ENCODE results near the gene SCNN1G. TPM values are rescaled to one million over a fixed set of nuclear protein-coding genes. Genes with fewer than 3 reads are reported as not detected.
"Not testable (repeated sequence)": the region's sequence is repeated elsewhere in the genome, so short reads cannot be mapped to it uniquely, and the experiment has no call there.

SCNN1G gene
- total RNA-seq, 1 experiment from 2014 or later, result not detected

GRCh38 chr16:23253650-23254049 lies 71.1 kb downstream of the SCNN1G start:
- not testable (repeated sequence) for H3K4me2 ChIP-seq (ENCODE audit: low read depth, low read length, poor library complexity, severe bottlenecking); H3K9me2 ChIP-seq (replicated peaks; ENCODE audit: insufficient read depth, low read length); H3K27me3 ChIP-seq (ENCODE audit: low read length); H3K36me3 ChIP-seq (ENCODE audit: insufficient read depth, low read length); H3K4me3 ChIP-seq (ENCODE audit: low read length); DNase-seq; H4K20me1 ChIP-seq (ENCODE audit: insufficient read depth, low read depth, low read length); H2AFZ ChIP-seq (ENCODE audit: low read length); H3K4me1 ChIP-seq (ENCODE audit: low read length); H3K79me2 ChIP-seq (ENCODE audit: low read length); H3K9me3 ChIP-seq (ENCODE audit: low read length); H3K9ac ChIP-seq (ENCODE audit: low read length); H3K27ac ChIP-seq (ENCODE audit: low read length)

GRCh38 chr16:23254338-23254737 lies 71.8 kb downstream of the SCNN1G start:
- H2AFZ ChIP-seq (ENCODE audit: low read length), result no peak overlapping the region
- no peaks in the 10 kb centered on the region for H3K79me2 ChIP-seq (ENCODE audit: low read length)
- H3K9me2 ChIP-seq (replicated peaks; ENCODE audit: insufficient read depth, low read length), result no peaks in the 10 kb centered on the region
- no peaks in the 10 kb centered on the region for H4K20me1 ChIP-seq (ENCODE audit: insufficient read depth, low read depth, low read length)
- H3K4me1 ChIP-seq (ENCODE audit: low read length), result no peaks in the 10 kb centered on the region
- DNase-seq, result no peak
- H3K27ac ChIP-seq (ENCODE audit: low read length), result no peak overlapping the region
- no peaks in the 10 kb centered on the region; the same call in 1 of the 2 replicates for H3K27me3 ChIP-seq (ENCODE audit: low read length)
- H3K36me3 ChIP-seq (ENCODE audit: insufficient read depth, low read length), result no peaks in the 10 kb centered on the region
- H3K9ac ChIP-seq (ENCODE audit: low read length), result no peak overlapping the region
- H3K9me3 ChIP-seq (ENCODE audit: low read length), result no peaks in the 10 kb centered on the region
- no peak overlapping the region for H3K4me3 ChIP-seq (ENCODE audit: low read length)
- no peak overlapping the region for H3K4me2 ChIP-seq (ENCODE audit: low read depth, low read length, poor library complexity, severe bottlenecking)

GRCh38 chr16:23255000-23255399 lies 72.5 kb downstream of the SCNN1G start:
- Histone ChIP-seq H4K20me1 (ENCODE audit: insufficient read depth, low read depth, low read length) (no peaks in the 10 kb centered on the region), H2AFZ (ENCODE audit: low read length) (no peak overlapping the region), H3K36me3 (ENCODE audit: insufficient read depth, low read length) (no peaks in the 10 kb centered on the region), H3K9me3 (ENCODE audit: low read length) (no peaks in the 10 kb centered on the region), H3K4me1 (ENCODE audit: low read length) (no peaks in the 10 kb centered on the region), H3K27ac (ENCODE audit: low read length) (no peak overlapping the region), H3K4me3 (ENCODE audit: low read length) (no peak overlapping the region), H3K79me2 (ENCODE audit: low read length) (no peaks in the 10 kb centered on the region), H3K27me3 (ENCODE audit: low read length) (no peaks in the 10 kb centered on the region; the same call in 1 of the 2 replicates), H3K9me2 (replicated peaks; ENCODE audit: insufficient read depth, low read length) (no peaks in the 10 kb centered on the region), H3K9ac (ENCODE audit: low read length) (no peak overlapping the region), H3K4me2 (ENCODE audit: low read depth, low read length, poor library complexity, severe bottlenecking) (no peak overlapping the region)
- DNase-seq, result no peak

GRCh38 chr16:23256440-23256839 lies 73.9 kb downstream of the SCNN1G start:
- H4K20me1 ChIP-seq (ENCODE audit: insufficient read depth, low read depth, low read length), result no peaks in the 10 kb centered on the region
- no peaks in the 10 kb centered on the region for H3K9me2 ChIP-seq (replicated peaks; ENCODE audit: insufficient read depth, low read length)
- no peaks in the 10 kb centered on the region for H3K36me3 ChIP-seq (ENCODE audit: insufficient read depth, low read length)
- no peaks in the 10 kb centered on the region for H3K4me1 ChIP-seq (ENCODE audit: low read length)
- H3K27me3 ChIP-seq (ENCODE audit: low read length), result no peaks in the 10 kb centered on the region
- H3K9me3 ChIP-seq (ENCODE audit: low read length), result no peaks in the 10 kb centered on the region
- no peak overlapping the region for H3K4me2 ChIP-seq (ENCODE audit: low read depth, low read length, poor library complexity, severe bottlenecking)
- DNase-seq, result no peak
- H3K4me3 ChIP-seq (ENCODE audit: low read length), result no peak overlapping the region
- no peak overlapping the region for H2AFZ ChIP-seq (ENCODE audit: low read length)
- H3K9ac ChIP-seq (ENCODE audit: low read length), result no peak overlapping the region
- H3K27ac ChIP-seq (ENCODE audit: low read length), result no peak overlapping the region
- H3K79me2 ChIP-seq (ENCODE audit: low read length), result no peaks in the 10 kb centered on the region

- H2AFZ ChIP-seq (ENCODE audit: low read length), result no peak overlapping the region
- H3K79me2 ChIP-seq (ENCODE audit: low read length), result no peaks in the 10 kb centered on the region
- no peak overlapping the region for H3K4me3 ChIP-seq (ENCODE audit: low read length)
- H3K4me2 ChIP-seq (ENCODE audit: low read depth, low read length, poor library complexity, severe bottlenecking), result no peak overlapping the region
- no peaks in the 10 kb centered on the region for H3K4me1 ChIP-seq (ENCODE audit: low read length)
- no peak overlapping the region for H3K9ac ChIP-seq (ENCODE audit: low read length)
- no peaks in the 10 kb centered on the region for H3K36me3 ChIP-seq (ENCODE audit: insufficient read depth, low read length)
- H3K27me3 ChIP-seq (ENCODE audit: low read length), result no peaks in the 10 kb centered on the region
- no peaks in the 10 kb centered on the region for H4K20me1 ChIP-seq (ENCODE audit: insufficient read depth, low read depth, low read length)
- no peaks in the 10 kb centered on the region for H3K9me3 ChIP-seq (ENCODE audit: low read length)
- no peaks in the 10 kb centered on the region for H3K9me2 ChIP-seq (replicated peaks; ENCODE audit: insufficient read depth, low read length)
- no peak for DNase-seq
- H3K27ac ChIP-seq (ENCODE audit: low read length), result no peak overlapping the region
Observed at GRCh38 chr16:23257682-23258081, 75.1 kb downstream of the SCNN1G start.

GRCh38 chr16:23258919-23259237 lies 76.3 kb downstream of the SCNN1G start:
- Histone ChIP-seq H3K9ac (ENCODE audit: low read length) (no peak overlapping the region), H3K36me3 (ENCODE audit: insufficient read depth, low read length) (no peaks in the 10 kb centered on the region), H3K4me1 (ENCODE audit: low read length) (no peaks in the 10 kb centered on the region), H2AFZ (ENCODE audit: low read length) (no peak overlapping the region), H3K4me2 (ENCODE audit: low read depth, low read length, poor library complexity, severe bottlenecking) (no peak overlapping the region), H3K9me3 (ENCODE audit: low read length) (no peaks in the 10 kb centered on the region), H3K9me2 (replicated peaks; ENCODE audit: insufficient read depth, low read length) (no peaks in the 10 kb centered on the region), H3K27ac (ENCODE audit: low read length) (no peak overlapping the region), H3K4me3 (ENCODE audit: low read length) (no peak overlapping the region), H4K20me1 (ENCODE audit: insufficient read depth, low read depth, low read length) (no peaks in the 10 kb centered on the region), H3K27me3 (ENCODE audit: low read length) (no peaks in the 10 kb centered on the region), H3K79me2 (ENCODE audit: low read length) (no peaks in the 10 kb centered on the region)
- no peak for DNase-seq

Other genes with a start within 250 kb of the SCNN1G start
- 1.4 and 3.5 TPM in 2 replicates for gene USP31, start 33.3 kb upstream of the SCNN1G start, total RNA-seq (2014; rRNA removed; shearing (Covaris generic); ENCODE audit: low replicate concordance)
- not detected in 2 replicates for gene SCNN1B, start 119.6 kb downstream of the SCNN1G start, total RNA-seq (2014; rRNA removed; shearing (Covaris generic); ENCODE audit: low replicate concordance)